GM12873 (cell line): ENCODE measurements around the gene PLCL1.

Source experiments
- CTCF ChIP-seq: IDR thresholded peaks from 2 replicates; pipeline ENCODE4 v1.5.1; 2012; ENCODE audit warnings: low read depth, mild to moderate bottlenecking, moderate library complexity, low read length, control low read depth; ENCODE audit not compliant: insufficient read depth; ENCODE audit errors: missing control alignments

The PLCL1 gene

GRCh38 chr2:198157314-198157713, 352.9 kb downstream of the PLCL1 start:
- no peak for TF ChIP-seq CTCF

GRCh38 chr2:198161151-198161550, 356.8 kb downstream of the PLCL1 start:
- no peak for TF ChIP-seq CTCF

GRCh38 chr2:198162276-198162675, 357.9 kb downstream of the PLCL1 start:
- no peak for TF ChIP-seq CTCF

- TF ChIP-seq CTCF: no peak
Observed at GRCh38 chr2:198164843-198165242, 360.4 kb downstream of the PLCL1 start.

GRCh38 chr2:198165289-198165688, 360.9 kb downstream of the PLCL1 start:
- TF ChIP-seq CTCF: no peak

- no peak for TF ChIP-seq CTCF
Observed at GRCh38 chr2:198167346-198167745, 363.0 kb downstream of the PLCL1 start.

- no peak for TF ChIP-seq CTCF
Observed at GRCh38 chr2:198168651-198169050, 364.3 kb downstream of the PLCL1 start.
